DND-41 (cell line): ENCODE measurements around the gene PSORS1C1.
A peak's percentile ranks its signal among the peaks of the same experiment; 100 is the strongest.

Experiments used
- ATAC-seq: fragments of 200-7000 bp; cut with Tn5 transposase; 3 replicates; pipeline ENCODE4 v1.9.1; 2021; ENCODE audit warnings: low read depth; ENCODE audit not compliant: insufficient read depth
- DNase-seq: peaks from one replicate; pipeline ENCODE4 v3.0.0-alpha.2; 2020
- H2AFZ ChIP-seq: 2 replicates; pipeline ENCODE4 v1.6.0; 2012; ENCODE audit warnings: low read depth, low read length
- H3K27ac ChIP-seq: 2 replicates; pipeline ENCODE4 v1.5.1; 2012; ENCODE audit warnings: low read length, inconsistent platforms
- H3K27me3 ChIP-seq: fragments of 200-600 bp; sonication (generic); 2 replicates; pipeline ENCODE4 v1.6.0; 2012; ENCODE audit warnings: low read length, mild to moderate bottlenecking, inconsistent platforms; ENCODE audit not compliant: insufficient read depth, poor library complexity
- H3K36me3 ChIP-seq: 2 replicates; pipeline ENCODE4 v1.5.1; 2012; ENCODE audit warnings: low read length, inconsistent platforms; ENCODE audit not compliant: insufficient read depth
- H3K4me1 ChIP-seq: 2 replicates; pipeline ENCODE4 v1.5.1; 2012; ENCODE audit warnings: mild to moderate bottlenecking, low read length; ENCODE audit not compliant: insufficient read depth
- H3K4me2 ChIP-seq: 2 replicates; pipeline ENCODE4 v1.6.0; 2012; ENCODE audit warnings: mild to moderate bottlenecking, moderate library complexity, low read length, inconsistent platforms; ENCODE audit not compliant: insufficient read depth
- H3K4me3 ChIP-seq, 2 experiments: fragments of 200-600 bp in 1 of 2; shearing (Covaris generic) in 1 of 2; 2 replicates each; pipeline ENCODE4 v1.5.1; 2012 to 2016; ENCODE audit warnings: inconsistent platforms in 2 of 2, low read length in 2 of 2, mild to moderate bottlenecking in 2 of 2, low read depth in 1 of 2, moderate library complexity in 1 of 2
- H3K79me2 ChIP-seq: 2 replicates; pipeline ENCODE4 v1.6.0; 2012; ENCODE audit warnings: low read length, inconsistent platforms; ENCODE audit not compliant: insufficient read depth
- H3K9ac ChIP-seq: 2 replicates; pipeline ENCODE4 v1.6.0; 2012; ENCODE audit warnings: low read depth, mild to moderate bottlenecking, inconsistent platforms, low read length, moderate library complexity
- H3K9me3 ChIP-seq: 2 replicates; pipeline ENCODE4 v1.5.1; 2012; ENCODE audit warnings: low read length, moderate library complexity, mild to moderate bottlenecking, inconsistent platforms; ENCODE audit not compliant: insufficient read depth, severe bottlenecking
- H4K20me1 ChIP-seq: 2 replicates; pipeline ENCODE4 v1.6.0; 2012; ENCODE audit warnings: low read length; ENCODE audit not compliant: insufficient read depth
- EZH2 ChIP-seq: IDR thresholded peaks from 3 replicates; pipeline ENCODE4 v1.6.1; 2012; ENCODE audit warnings: borderline replicate concordance, low read depth, mild to moderate bottlenecking, moderate library complexity, low read length, inconsistent platforms; ENCODE audit not compliant: severe bottlenecking
- TF ChIP-seq, protein P1 (sequence below): IDR thresholded peaks from 2 replicates; pipeline ENCODE4 v1.5.1; 2012; ENCODE audit warnings: borderline replicate concordance, low read length, moderate library complexity, mild to moderate bottlenecking; ENCODE audit not compliant: poor library complexity, severe bottlenecking; ENCODE audit errors: extremely low read depth

PSORS1C1 gene

DNA sequence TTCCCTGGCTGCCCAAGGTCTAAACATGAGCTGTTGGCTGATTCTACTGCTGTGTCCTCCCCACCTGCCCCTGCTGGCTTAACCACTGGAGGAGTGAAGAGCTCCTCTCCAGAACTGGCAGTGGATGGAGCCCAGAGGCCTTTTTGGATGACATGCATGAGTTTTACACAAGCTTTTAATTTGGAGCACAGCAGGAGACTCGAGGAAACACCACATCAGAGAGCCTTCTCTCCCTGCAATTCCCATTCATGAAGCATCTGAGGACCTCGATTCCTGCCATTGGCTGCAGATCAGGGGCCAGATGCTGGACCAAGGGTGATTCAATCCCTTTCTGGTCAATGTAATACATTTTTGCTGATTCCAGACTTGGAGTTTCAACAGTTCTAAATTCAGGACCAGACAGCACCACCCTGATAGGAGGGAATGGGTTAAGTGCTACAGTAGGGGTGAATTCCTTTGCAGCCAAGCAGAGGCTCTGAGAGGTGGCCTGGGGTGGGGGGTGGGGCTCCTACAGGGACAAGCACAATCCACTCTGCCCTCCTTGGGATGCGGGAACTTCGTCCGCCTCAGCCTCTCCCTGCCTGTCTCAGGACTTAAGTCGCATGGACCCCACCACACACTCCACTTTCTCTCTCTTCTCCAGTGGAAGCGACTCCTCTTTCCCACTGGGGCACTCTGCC, 599 bp upstream of the PSORS1C1 start:
- H3K9me3 ChIP-seq: no peaks in the 10 kb centered on the region
- no peak overlapping the region for H3K9ac ChIP-seq
- no peak for ATAC-seq
- H3K4me3 ChIP-seq: no peak overlapping the region
- H3K4me2 ChIP-seq: no peak overlapping the region
- H4K20me1 ChIP-seq: no peaks in the 10 kb centered on the region
- peaks cover 54% of the 10 kb centered on the region for H3K27me3 ChIP-seq
- no peak overlapping the region for H3K27ac ChIP-seq
- H3K4me1 ChIP-seq: no peaks in the 10 kb centered on the region
- DNase-seq: no peak
- H3K79me2 ChIP-seq: no peaks in the 10 kb centered on the region
- TF ChIP-seq, protein P1, sequence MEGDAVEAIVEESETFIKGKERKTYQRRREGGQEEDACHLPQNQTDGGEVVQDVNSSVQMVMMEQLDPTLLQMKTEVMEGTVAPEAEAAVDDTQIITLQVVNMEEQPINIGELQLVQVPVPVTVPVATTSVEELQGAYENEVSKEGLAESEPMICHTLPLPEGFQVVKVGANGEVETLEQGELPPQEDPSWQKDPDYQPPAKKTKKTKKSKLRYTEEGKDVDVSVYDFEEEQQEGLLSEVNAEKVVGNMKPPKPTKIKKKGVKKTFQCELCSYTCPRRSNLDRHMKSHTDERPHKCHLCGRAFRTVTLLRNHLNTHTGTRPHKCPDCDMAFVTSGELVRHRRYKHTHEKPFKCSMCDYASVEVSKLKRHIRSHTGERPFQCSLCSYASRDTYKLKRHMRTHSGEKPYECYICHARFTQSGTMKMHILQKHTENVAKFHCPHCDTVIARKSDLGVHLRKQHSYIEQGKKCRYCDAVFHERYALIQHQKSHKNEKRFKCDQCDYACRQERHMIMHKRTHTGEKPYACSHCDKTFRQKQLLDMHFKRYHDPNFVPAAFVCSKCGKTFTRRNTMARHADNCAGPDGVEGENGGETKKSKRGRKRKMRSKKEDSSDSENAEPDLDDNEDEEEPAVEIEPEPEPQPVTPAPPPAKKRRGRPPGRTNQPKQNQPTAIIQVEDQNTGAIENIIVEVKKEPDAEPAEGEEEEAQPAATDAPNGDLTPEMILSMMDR: no peak
- TF ChIP-seq EZH2: no peak
- no peak overlapping the region for H2AFZ ChIP-seq
- no peaks in the 10 kb centered on the region for H3K36me3 ChIP-seq

DNA sequence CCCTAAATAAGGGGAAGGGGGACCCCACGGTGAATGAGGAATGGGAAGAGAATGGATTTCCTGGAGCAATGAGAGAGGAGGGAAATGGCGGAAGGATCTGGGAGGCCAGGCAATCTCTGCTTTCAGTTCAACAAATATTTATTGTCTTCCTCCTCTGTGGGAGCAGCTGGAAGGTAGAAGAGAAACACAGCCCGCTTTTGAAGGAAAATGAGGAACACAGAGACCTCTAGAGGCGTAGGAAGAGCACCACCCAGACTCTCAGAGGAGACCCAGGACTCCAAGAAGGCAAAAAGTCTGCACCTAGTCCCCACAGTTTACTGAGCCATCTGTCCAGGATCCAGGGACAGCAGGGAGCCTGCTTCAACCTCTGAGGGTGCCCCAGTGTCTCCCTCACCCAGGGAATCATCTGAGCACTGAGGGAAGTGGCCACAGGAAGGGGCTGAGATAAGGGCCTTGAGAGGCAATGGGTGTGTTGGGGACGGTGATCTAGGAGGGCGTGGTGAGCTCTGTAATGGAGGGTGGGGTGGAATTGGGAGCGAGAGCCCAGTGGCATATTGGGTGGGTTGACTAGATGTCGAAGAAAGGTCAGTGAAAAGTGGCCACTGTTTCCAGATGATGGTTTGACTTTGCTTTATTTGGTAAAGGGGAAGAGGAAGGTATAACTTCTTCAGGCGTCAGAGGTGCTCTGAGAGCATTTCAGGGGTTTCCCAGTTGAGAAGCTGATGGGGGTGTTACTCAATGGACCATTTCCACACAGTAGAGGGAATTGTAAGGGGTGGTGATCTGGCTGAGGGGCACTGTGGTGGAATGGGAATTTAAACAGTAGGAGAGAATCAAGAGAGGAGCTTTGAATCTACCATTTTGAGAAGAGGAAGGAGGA, 610 bp downstream of the PSORS1C1 start:
- no peak overlapping the region for H3K9ac ChIP-seq
- TF ChIP-seq EZH2: no peak
- TF ChIP-seq, protein P1: peak; percentile 22
- no peak overlapping the region for H3K4me3 ChIP-seq
- H4K20me1 ChIP-seq: no peaks in the 10 kb centered on the region
- no peak overlapping the region for H2AFZ ChIP-seq
- H3K4me2 ChIP-seq: no peak overlapping the region
- H3K79me2 ChIP-seq: no peaks in the 10 kb centered on the region
- no peaks in the 10 kb centered on the region for H3K4me1 ChIP-seq
- ATAC-seq (no peak), DNase-seq (no peak)
- H3K9me3 ChIP-seq: no peaks in the 10 kb centered on the region
- no peaks in the 10 kb centered on the region for H3K36me3 ChIP-seq
- no peak overlapping the region for H3K27ac ChIP-seq
- peaks cover 54% of the 10 kb centered on the region for H3K27me3 ChIP-seq

DNA sequence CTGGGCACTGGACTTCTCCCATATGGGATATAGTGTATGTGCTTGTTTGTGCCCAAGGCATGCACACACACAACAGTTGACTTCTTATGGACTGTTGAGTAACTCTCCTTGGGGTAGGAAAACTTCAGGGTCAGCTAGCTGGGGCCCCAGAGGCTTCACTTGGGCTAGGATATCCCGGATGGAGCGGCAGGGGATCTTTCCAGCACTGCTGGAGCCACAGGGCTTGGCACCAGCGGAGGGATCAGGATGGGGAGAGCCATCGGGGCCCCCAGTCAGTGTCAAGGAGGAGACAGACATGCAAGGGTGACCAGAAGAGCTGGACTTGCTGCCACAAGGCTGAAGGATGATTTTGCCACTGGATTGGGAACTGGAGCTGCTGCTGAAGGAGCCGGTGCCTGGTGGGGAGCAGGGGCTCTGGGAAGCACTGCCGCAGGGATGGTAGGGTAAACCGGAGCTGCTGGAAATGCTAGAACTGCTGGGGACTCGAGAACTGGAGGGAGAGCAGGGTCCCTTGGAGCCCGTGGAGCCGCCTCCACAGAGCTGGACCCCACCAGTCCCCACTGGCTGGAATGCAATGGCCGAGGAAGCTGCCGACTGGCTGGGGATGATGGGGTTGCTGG, 1.5 kb downstream of the PSORS1C1 start:
- no peaks in the 10 kb centered on the region for H3K79me2 ChIP-seq
- DNase-seq (no peak), ATAC-seq (no peak)
- no peaks in the 10 kb centered on the region for H3K4me1 ChIP-seq
- H3K9me3 ChIP-seq: no peaks in the 10 kb centered on the region
- H3K4me3 ChIP-seq: no peak overlapping the region
- no peaks in the 10 kb centered on the region for H4K20me1 ChIP-seq
- no peak overlapping the region for H3K27ac ChIP-seq
- TF ChIP-seq, protein P1: no peak
- no peak for TF ChIP-seq EZH2
- no peak overlapping the region for H3K4me2 ChIP-seq
- no peak overlapping the region for H3K9ac ChIP-seq
- H2AFZ ChIP-seq: no peak overlapping the region
- peaks cover 45% of the 10 kb centered on the region for H3K27me3 ChIP-seq
- no peaks in the 10 kb centered on the region for H3K36me3 ChIP-seq
